Stimulated activated CD4-positive, alpha-beta T cell treated with anti-CD3 and anti-CD28 coated beads, Interleukin-4, amount 100 ng/mL, for 4 hours (primary cell): ENCODE data around the gene PYGB.
A peak's percentile ranks its signal among the peaks of the same experiment; 100 is the strongest.
"Not testable (repeated sequence)": the region's sequence is repeated elsewhere in the genome, so short reads cannot be mapped to it uniquely, and the experiment has no call there.

Experiments used
- DNase-seq, 2 experiments: peaks; one replicate each; pipeline ENCODE4 v3.0.0-alpha.2; 2020

Gene PYGB

GRCh38 chr20:25230166-25230831, 17.6 kb upstream of the PYGB start:
- DNase-seq: no peak

DNA sequence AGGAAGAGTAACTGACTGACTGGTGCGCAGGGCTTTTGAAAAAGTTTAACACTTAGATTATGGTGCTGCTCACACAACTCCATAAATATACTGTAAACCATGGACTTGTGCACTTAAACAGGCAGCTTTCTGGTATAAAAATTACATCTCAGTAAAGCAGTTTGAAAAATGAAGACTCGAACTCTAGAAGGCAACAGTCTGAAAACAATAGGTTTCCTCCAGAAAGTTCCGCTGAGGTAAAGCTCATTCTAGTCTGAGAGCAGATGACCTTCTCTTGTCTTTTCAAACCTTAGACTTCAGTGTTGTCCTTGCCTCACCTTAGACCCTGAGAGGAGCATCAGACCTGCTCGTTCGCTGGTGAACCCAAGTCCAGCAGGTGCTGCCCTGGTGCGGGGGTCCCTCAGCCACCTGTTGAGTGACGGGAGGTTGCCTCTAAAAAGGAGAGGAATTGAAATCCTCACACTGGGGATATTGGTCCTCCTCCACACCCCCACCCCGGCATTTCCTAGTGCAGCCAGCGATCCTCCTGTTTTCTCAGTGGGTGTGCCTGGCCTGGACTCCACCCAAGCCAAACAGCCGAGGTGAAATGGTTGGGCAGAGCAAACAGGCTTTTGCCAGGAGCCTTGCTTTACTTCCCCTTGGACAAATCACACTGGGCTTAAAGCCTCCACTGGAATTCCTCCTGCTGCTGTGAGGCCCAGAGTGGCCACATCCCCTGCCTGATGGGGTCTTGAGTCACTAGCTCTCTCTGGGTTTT, 14.7 kb upstream of the PYGB start:
- no peak for DNase-seq

GRCh38 chr20:25234009-25234849, 13.7 kb upstream of the PYGB start:
- DNase-seq: not testable (repeated sequence)

DNA sequence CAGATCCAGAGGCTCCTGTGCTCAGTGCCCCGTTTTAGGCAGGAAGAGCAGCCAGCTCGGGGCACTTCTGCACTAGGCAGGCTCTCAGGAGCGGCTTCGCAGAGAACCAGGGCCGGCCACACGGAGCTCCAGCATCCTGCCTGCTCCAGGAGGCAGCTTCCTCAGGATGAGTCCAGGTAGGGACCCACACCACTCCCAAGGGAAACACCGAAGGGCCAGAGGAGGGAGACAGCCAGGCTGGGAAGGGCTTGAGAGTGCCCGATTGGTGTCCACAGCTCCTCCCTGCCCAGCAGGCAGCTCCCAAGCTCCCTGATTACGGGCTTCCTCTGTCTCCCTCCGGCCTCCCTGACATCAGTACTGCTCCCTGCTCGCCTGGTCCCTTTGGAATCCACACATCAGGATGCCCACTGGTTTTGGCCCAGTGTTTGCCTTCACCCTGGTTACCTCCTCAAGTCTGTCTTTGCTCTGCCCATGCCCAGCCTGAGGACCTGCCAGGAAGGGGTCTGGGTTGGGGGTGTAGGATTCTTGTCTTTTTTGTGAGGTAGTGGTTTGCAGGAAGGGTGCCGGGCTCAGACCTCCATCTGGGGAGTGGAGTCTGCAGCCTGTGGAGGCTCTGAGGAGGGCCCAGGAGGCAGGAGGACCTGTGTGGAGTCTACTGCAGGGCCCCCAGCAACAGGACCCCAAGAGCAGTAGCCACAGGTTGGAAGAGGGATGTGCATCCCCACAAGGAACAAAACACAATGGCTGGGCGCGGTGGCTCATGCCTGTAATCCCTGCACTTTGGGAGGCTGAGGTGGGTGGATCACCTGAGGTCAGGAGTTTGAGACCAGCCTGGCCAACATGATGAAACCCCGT, 11.2 kb upstream of the PYGB start:
- DNase-seq: no peak

DNA sequence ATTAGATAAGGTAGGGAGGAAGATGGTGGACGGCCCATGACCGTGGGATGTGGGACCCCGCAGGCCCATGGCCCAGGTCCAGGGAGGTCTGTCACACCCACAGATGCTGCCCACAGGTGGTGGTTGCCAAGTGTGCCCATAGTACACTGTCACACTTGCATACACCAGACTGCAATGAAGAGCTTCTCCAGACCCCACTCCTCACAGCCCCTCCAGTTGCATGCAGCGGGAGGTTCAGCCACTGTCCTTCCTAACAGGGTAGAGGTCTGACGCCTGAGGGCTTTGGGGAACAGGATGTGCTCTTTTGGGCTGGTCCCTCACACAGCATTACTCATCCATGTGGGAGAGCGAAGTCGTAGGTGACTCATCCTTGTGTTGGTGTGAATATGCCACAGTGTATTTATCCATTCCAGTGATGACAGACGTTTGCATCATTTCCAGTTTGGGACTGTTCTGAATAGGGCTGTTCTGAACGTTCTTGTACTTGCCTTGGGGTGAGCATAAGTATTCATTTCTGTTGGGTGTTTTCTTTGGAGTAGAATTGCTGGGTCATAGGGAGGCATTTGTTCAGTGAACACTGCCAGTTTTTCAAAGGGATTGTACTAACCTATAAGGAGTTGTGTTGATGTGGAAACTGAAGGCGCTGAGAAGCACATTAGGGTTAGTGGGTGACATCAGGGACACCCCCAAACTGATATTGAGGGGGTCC, 10.1 kb upstream of the PYGB start:
- DNase-seq: peak; percentile 32 to 66

GRCh38 chr20:25238319-25239037, 9.4 kb upstream of the PYGB start:
- DNase-seq: no peak

GRCh38 chr20:25239387-25240370, 8.2 kb upstream of the PYGB start:
- no peak for DNase-seq

GRCh38 chr20:25240851-25241658, 6.8 kb upstream of the PYGB start:
- DNase-seq: not testable (repeated sequence)

GRCh38 chr20:25241659-25241955, 6.3 kb upstream of the PYGB start:
- DNase-seq: not testable (repeated sequence)

- no peak for DNase-seq
These were observed 5.7 kb upstream of the PYGB start for GRCh38 chr20:25242231-25242630.

DNA sequence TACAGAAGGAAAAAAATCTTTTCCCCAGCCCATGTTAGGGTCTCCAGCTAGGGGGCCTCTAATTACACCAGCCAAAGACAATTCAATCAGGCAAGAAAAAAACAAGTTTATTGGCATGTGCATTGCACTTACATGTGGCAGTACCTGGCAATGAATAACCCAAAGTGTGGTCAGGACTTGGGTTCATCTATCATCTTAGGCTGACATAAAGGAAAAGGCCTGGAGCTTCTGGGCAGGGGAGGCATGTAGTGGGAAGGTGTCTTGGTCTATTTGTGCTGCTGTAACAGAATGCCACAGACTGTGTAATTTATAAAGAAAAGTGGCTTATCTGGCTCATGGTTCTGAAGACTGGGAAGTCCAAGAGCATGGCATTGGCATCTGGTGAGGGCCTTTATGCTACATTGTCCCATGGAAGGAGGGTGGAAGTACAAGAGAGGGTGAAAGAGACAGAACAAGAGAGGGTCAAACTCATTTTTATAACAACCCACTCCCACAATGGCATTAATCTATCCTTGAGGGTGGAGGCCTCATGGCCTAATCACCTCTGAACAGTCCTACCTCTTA, 4.4 kb upstream of the PYGB start:
- no peak for DNase-seq

- no peak for DNase-seq
These were observed 2.9 kb upstream of the PYGB start for GRCh38 chr20:25244976-25245375.

GRCh38 chr20:25245461-25245860, 2.4 kb upstream of the PYGB start:
- no peak for DNase-seq

GRCh38 chr20:25246182-25246999, 1.5 kb upstream of the PYGB start:
- DNase-seq: no peak

GRCh38 chr20:25247000-25247517, 826 bp upstream of the PYGB start:
- DNase-seq: no peak

GRCh38 chr20:25247518-25247955, 348 bp upstream of the PYGB start:
- DNase-seq: peak in 1 of 2 experiments; percentile 13

- DNase-seq: no peak
These were observed 894 bp downstream of the PYGB start for GRCh38 chr20:25248786-25249172.
